Measurements from ENCODE around the gene C3. TPM values are rescaled to one million over a fixed set of nuclear protein-coding genes. Genes with fewer than 3 reads are reported as not detected.

The C3 gene
- total RNA-seq, 1 donor from 2014 or later, result 133 TPM

DNA sequence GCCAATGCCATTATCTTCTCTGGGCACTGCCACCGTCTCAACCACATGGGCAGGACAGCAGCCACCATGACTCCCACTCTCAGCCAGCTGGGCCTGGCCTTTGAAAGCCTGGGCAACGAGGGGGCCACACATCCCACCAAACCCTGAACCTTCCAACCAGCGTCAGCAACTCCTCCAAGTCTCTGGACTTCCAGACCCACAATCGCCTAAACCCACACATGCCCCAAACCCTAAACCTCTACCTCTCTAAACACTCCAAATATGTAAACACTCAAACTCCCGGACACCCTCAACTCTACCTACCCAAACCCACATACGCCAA is 949 bp downstream of the C3 start:
- no peaks in the 10 kb centered on the region for H3K36me3 ChIP-seq
- H3K27me3 ChIP-seq (ENCODE audit: low read depth), result peaks cover 70% of the 10 kb centered on the region
- H3K4me1 ChIP-seq, result no peaks in the 10 kb centered on the region
- H3K9me3 ChIP-seq (replicated peaks), result no peaks in the 10 kb centered on the region
- H3K4me3 ChIP-seq, result peak overlapping the region; percentile 58
- TF ChIP-seq, protein P1, sequence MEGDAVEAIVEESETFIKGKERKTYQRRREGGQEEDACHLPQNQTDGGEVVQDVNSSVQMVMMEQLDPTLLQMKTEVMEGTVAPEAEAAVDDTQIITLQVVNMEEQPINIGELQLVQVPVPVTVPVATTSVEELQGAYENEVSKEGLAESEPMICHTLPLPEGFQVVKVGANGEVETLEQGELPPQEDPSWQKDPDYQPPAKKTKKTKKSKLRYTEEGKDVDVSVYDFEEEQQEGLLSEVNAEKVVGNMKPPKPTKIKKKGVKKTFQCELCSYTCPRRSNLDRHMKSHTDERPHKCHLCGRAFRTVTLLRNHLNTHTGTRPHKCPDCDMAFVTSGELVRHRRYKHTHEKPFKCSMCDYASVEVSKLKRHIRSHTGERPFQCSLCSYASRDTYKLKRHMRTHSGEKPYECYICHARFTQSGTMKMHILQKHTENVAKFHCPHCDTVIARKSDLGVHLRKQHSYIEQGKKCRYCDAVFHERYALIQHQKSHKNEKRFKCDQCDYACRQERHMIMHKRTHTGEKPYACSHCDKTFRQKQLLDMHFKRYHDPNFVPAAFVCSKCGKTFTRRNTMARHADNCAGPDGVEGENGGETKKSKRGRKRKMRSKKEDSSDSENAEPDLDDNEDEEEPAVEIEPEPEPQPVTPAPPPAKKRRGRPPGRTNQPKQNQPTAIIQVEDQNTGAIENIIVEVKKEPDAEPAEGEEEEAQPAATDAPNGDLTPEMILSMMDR (IDR thresholded peaks at IDR 0.05; ENCODE audit: borderline replicate concordance), result no peak
- intact Hi-C loops (cut with micrococcal nuclease), result no loop called here
- peak overlapping the region; percentile 61 for H3K27ac ChIP-seq (replicated peaks)
- DNase-seq, result no peak

DNA sequence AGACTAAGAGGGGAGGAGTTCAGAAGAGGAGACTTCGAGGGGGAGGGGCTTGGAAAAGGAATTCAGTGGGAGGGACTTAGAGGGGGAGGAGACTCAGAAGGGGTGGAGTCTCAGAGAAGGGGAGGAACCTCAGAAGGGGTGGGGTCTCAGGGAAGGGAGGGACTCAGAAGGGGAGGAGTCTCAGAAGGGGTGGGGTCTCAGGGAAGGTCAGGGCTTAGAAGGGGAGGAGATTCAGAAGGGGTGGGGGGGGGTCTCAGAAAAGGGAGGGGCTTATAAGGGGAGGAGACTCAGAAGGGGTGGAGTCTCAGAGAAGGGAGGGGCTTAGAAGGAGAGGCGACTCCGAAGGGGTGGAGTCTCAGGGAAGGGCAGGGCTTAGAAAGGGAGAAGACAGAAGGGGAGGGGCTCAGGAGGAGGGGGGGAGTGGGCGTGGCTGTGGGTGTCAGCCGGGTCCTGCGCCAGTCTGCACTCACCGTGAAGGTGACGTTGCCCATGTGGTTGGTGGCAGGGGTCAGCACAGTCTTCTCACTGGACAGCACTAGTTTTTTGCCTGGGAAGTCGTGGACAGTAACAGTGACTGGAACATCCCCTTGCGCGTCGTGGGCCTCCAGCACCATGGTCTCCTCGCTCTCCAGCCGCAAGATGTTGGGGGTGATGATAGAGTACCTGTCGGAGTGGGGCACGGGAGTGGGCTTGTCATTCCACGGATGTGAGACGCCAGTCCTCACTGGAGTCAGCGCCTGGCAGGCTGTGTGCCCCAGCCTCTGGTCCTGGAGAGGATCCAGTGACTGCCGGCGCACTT is 1.5 kb downstream of the C3 start:
- intact Hi-C loops (cut with micrococcal nuclease), result no loop called here
- no peak for DNase-seq
- Histone ChIP-seq H3K4me3 (peak overlapping the region; percentile 58), H3K27ac (replicated peaks) (peak overlapping the region; percentile 8), H3K27me3 (ENCODE audit: low read depth) (peaks cover 70% of the 10 kb centered on the region), H3K36me3 (no peaks in the 10 kb centered on the region), H3K9me3 (replicated peaks) (no peaks in the 10 kb centered on the region), H3K4me1 (no peaks in the 10 kb centered on the region)
- TF ChIP-seq, protein P1 (IDR thresholded peaks at IDR 0.05; ENCODE audit: borderline replicate concordance), result no peak

DNA sequence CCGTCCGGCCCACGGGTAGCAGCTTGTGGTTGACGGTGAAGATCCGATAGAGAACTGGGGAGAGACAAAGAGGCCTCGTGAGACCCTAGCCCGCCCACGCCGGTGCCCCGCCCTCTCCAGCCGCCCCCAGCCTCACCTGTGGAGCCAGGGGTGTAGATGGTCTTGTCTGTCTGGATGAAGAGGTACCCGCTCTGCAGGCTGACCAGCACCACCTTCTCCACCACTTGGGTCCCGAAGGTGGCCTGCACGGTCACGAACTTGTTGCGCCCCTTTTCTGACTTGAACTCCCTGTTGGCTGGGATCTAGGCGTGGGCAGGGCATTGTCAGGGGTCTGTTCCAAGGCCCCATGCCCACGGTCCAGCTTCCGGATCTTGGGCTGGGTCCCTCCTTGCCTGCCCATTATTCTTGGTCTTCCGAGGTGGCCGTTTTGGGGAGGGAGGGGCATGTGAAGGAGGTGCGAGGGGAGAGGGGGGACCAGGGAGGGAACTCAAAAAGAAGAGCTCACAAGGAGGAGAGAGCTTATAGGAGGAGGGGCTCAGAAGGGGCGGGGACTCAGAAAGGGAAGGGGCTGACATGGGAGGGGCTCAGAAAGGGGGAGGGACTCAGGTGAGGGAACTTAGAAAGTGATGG is 2.2 kb downstream of the C3 start:
- peak overlapping the region; percentile 9 for H3K4me3 ChIP-seq
- peaks cover 64% of the 10 kb centered on the region for H3K27me3 ChIP-seq (ENCODE audit: low read depth)
- no peaks in the 10 kb centered on the region for H3K36me3 ChIP-seq
- no peaks in the 10 kb centered on the region for H3K9me3 ChIP-seq (replicated peaks)
- no peak overlapping the region for H3K27ac ChIP-seq (replicated peaks)
- intact Hi-C loops (cut with micrococcal nuclease), result no loop called here
- DNase-seq, result no peak
- TF ChIP-seq, protein P1 (IDR thresholded peaks at IDR 0.05; ENCODE audit: borderline replicate concordance), result no peak
- no peaks in the 10 kb centered on the region for H3K4me1 ChIP-seq

DNA sequence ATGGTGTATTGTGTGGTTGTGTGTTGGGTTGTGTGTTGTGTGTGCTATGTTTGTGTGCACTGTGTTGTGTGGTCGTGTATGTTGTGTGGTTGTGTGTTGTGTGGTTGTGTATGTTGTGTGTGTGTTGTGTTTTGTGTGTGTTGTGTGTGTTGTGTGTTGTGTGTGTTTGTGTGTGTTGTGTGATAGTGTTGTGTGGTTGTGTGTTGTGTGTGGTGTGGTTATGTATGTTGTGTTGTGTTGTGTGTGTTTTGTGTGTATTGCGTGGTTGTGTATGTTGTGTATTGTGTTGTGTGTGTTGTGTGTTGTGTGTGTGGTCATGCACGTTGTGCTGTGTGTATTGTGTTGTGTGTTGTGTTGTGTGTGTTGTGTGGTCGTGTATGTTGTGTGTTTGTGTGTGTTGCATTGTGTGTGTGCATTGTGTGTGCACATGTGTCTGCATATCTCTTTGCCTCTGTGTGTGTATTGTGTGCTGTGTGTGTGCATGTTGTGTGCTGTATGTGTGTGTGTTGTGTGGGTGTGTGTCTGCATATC is 2.9 kb downstream of the C3 start:
- no peaks in the 10 kb centered on the region for H3K36me3 ChIP-seq
- H3K27me3 ChIP-seq (ENCODE audit: low read depth), result peaks cover 64% of the 10 kb centered on the region
- no peak for DNase-seq
- intact Hi-C loops (cut with micrococcal nuclease), result no loop called here
- H3K4me1 ChIP-seq, result no peaks in the 10 kb centered on the region
- TF ChIP-seq, protein P1 (IDR thresholded peaks at IDR 0.05; ENCODE audit: borderline replicate concordance), result no peak
- H3K4me3 ChIP-seq, result no peak overlapping the region
- H3K27ac ChIP-seq (replicated peaks), result no peak overlapping the region
- H3K9me3 ChIP-seq (replicated peaks), result no peaks in the 10 kb centered on the region

DNA sequence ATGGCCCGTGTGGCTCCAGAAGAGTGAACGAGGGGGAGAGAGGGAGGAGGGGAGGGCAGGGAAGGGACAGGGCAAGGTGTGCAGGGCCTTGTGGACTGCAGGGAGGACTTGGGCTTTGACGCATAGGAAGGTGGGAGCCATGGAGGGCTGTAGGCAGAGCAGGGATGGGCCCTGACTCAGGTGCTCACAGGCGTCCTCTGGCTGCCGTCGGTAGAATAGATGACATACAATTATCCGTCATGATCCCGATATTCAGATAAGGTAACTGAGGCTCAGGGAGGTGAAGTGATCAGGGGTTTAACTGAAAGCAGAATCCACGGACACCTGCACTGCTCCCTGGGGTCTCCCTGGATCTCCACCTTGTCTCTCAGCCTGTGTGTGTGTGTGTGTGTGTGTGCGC is 3.4 kb downstream of the C3 start:
- Histone ChIP-seq H3K36me3 (no peaks in the 10 kb centered on the region), H3K27ac (replicated peaks) (no peak overlapping the region), H3K4me3 (no peak overlapping the region), H3K27me3 (ENCODE audit: low read depth) (peaks cover 65% of the 10 kb centered on the region), H3K4me1 (no peaks in the 10 kb centered on the region), H3K9me3 (replicated peaks) (no peaks in the 10 kb centered on the region)
- TF ChIP-seq, protein P1 (IDR thresholded peaks at IDR 0.05; ENCODE audit: borderline replicate concordance), result no peak
- DNase-seq, result no peak
- intact Hi-C loops (cut with micrococcal nuclease), result no loop called here

Data from left ventricle myocardium inferior (tissue), 1 donor.